Measurements from ENCODE around the gene MKKS.

- no peak for TF ChIP-seq CTCF (IDR thresholded peaks at IDR 0.05)
- no peak for TF ChIP-seq POLR2A (IDR thresholded peaks at IDR 0.05)
Measured at GRCh38 chr20:10415013-10415650, 18.9 kb downstream of the MKKS start.
